AG09309 (cell line): ENCODE measurements around the gene LYPD5.

Source experiments
- DNase-seq: peaks from one replicate; pipeline ENCODE4 v3.0.0-alpha.2; 2010; ENCODE audit warnings: low read depth
- H3K4me3 ChIP-seq: 2 replicates; pipeline ENCODE4 v1.5.1; 2011; ENCODE audit warnings: mild to moderate bottlenecking, low read depth, low read length, moderate library complexity; ENCODE audit not compliant: control insufficient read depth
- TF ChIP-seq, protein P1 (sequence below): IDR thresholded peaks from 2 replicates; pipeline ENCODE4 v1.5.1; 2011; ENCODE audit warnings: mild to moderate bottlenecking, low read depth, low read length, inconsistent platforms; ENCODE audit not compliant: insufficient read depth, control insufficient read depth; ENCODE audit errors: missing control alignments

LYPD5 gene

DNA sequence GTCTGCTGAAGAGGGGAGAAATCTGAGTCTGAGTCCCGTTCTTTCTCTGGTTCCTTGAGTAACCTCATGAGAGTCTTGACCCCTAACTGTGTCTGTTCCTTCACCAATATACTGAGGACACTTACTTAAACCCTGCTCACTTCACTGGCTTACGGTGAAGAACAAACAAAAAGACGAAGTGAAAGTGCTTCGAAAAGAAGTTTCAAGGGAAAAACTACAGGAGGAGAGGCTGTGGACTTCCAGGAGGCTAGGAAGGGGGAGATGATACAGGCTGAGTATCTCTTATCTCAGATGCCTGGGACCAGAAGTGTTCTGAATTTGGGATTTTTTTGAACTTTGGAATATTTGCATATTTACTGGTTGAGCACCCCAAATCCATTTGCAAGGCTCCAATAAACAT, 53.6 kb downstream of the LYPD5 start:
- H3K4me3 ChIP-seq: no peak overlapping the region
- DNase-seq: no peak
- TF ChIP-seq, protein P1, sequence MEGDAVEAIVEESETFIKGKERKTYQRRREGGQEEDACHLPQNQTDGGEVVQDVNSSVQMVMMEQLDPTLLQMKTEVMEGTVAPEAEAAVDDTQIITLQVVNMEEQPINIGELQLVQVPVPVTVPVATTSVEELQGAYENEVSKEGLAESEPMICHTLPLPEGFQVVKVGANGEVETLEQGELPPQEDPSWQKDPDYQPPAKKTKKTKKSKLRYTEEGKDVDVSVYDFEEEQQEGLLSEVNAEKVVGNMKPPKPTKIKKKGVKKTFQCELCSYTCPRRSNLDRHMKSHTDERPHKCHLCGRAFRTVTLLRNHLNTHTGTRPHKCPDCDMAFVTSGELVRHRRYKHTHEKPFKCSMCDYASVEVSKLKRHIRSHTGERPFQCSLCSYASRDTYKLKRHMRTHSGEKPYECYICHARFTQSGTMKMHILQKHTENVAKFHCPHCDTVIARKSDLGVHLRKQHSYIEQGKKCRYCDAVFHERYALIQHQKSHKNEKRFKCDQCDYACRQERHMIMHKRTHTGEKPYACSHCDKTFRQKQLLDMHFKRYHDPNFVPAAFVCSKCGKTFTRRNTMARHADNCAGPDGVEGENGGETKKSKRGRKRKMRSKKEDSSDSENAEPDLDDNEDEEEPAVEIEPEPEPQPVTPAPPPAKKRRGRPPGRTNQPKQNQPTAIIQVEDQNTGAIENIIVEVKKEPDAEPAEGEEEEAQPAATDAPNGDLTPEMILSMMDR: no peak

DNA sequence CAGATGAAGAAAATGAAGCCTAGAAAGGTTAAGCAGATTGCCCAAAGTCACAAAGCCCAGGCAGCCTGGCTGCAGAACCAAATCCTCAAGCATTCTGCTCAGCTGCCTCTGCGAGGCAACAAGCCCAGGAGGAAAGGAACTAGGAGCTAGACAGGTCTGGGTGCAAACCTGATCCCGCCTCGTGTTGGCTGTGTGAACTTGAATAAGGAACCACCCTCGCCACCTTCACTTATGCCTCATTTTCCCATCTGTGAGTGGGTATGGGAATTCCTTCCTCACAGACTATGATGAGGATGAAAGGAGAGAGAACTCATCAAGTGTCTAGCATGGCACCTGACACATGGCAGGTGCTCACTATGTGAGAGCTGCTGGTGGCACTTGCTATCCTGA, 54.0 kb downstream of the LYPD5 start:
- no peak overlapping the region for H3K4me3 ChIP-seq
- TF ChIP-seq, protein P1: no peak
- DNase-seq: no peak

DNA sequence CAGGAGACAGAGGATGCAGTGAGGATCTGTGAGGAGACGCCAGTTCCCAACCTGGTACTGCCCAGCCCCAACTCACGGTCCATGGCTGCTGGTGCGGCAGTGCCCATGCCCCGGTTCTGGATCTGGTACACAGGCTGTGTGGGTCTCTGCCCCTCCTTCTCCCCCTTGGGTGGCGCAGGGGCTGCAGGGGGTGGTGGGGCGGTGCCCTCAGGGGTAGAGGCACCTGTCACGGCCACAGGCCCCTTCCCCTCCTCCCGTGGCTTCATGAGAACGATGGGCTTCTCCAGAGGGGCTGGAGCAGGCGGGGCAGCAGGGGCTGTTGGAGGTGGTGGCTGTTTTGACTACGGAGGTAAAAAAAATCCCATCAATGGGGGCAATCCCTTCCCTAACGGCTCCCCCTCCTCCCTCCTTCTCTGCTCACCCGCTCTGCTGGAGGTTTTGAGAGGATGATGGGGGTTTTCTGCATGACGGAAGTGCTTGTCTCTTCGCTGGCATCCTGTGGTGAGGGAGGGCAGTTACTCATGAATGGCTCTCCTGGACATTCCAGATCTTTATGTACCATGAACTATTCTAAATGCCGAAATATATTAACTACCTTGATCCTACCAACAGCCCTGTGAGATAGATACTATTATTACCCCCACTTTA, 54.6 kb downstream of the LYPD5 start:
- H3K4me3 ChIP-seq: no peak overlapping the region
- TF ChIP-seq, protein P1: no peak
- DNase-seq: no peak
